Fibroblast of the conjunctiva (primary cell): ENCODE measurements around the gene ANKH.
"Not testable (repeated sequence)": the region's sequence is repeated elsewhere in the genome, so short reads cannot be mapped to it uniquely, and the experiment has no call there.

Source experiments
- DNase-seq: peaks from one replicate; pipeline ENCODE4 v3.0.0-alpha.2; 2010; ENCODE audit warnings: low read depth

Gene ANKH

DNA sequence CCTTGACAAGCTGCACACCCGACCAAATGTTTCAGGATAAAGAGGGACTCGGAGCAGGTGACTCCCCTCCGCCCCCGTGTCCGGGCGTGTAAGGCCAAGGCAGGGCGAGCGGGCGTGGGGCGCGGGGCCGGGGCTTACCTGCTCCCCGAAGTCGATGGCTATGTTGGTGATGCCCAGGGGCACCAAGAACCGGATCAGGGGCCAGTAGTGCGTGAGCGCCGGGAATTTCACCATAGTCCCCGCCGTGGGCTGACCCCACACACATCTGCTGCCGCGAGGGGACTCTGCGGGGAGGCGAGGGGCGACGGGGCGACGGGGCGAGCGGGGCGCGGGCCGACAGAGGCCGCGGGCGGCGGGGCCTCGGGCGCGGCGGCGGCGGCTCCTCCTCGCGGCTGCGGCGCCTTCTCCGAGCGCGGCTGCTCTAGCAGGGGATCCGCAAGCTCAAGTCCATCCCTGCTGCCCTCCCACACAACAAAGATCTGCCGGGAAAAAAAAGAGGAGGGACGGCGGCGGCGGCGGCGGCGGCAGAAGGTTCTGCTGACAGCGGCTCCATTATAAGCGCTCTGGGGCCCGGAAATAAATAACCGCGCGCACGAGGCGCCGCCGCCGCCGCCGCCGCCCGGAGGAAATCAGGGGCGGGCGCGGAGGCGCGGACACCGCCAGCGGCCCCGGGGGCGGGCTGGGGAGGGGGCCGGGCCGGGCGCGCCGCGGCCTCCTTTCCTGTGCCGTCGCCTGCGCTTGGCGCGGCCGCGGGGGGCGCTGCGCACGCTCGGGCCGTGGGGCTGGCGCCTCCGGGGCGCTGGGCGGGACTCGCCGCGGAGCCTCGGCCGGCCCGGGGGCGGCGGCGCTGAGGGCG, at the start of gene ANKH:
TSS of gene ANKH (minus strand) at position 565 of the 856 bp plus-strand sequence. CDS start at position 234, 331 bp downstream.
- DNase-seq = peak; percentile 48

DNA sequence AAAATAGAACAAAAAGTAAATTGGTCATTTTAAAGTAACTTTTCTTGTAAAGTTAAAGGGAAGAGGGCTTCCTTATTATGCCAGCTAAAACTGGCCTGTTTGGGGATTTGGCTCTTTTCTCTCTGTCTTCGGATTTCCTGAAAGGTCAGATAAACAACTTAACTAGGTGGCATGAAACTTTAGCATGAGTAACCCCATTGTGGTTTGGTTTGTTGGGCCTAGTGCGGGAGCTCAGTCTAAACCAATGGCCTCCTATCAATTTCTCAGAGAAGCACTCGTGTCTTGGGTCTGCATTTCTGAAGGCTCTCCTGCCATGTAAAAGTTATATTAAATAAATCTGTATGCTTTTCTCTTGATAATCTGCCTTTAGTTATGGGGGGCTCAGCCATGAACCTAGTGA, 48.5 kb upstream of the ANKH start:
- DNase-seq = no peak

DNA sequence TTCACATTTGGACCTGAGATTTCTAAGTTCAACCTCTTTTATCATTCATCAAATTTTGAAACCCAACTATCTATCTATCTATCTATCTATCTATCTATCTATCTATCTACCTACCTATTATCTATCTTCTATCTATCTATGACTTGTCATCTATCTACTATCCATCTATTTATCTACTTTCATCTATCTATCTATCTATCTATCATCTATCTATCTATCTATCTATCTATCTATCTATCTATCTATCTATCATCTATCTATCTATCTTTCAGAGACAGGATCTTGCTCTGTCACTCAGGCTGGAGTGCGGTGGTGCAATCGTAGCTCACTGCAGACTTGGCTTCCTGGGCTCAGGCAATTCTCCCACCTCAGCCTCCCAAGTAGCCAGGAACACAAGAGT, 47.5 kb upstream of the ANKH start:
- DNase-seq = not testable (repeated sequence)

DNA sequence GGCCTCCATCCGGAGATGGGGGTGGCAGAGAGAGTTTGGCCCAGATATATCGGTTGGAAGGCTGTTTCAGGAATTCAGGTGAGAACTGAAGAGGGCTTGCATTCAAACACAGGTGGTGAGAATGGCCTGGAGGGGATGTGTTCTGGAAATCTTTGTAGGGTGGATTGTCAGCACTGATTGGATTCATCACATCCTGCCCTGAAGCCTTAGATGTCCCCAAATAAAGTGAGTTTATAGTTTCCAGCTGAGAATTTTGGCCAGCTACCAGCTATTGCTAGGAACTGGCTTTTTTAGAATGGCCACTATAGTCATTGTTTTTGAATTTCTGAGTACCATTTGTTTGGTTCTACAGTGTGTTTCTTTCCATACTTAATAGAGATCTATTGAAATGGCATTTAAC, 46.1 kb upstream of the ANKH start:
- peak; percentile 40 for DNase-seq

DNA sequence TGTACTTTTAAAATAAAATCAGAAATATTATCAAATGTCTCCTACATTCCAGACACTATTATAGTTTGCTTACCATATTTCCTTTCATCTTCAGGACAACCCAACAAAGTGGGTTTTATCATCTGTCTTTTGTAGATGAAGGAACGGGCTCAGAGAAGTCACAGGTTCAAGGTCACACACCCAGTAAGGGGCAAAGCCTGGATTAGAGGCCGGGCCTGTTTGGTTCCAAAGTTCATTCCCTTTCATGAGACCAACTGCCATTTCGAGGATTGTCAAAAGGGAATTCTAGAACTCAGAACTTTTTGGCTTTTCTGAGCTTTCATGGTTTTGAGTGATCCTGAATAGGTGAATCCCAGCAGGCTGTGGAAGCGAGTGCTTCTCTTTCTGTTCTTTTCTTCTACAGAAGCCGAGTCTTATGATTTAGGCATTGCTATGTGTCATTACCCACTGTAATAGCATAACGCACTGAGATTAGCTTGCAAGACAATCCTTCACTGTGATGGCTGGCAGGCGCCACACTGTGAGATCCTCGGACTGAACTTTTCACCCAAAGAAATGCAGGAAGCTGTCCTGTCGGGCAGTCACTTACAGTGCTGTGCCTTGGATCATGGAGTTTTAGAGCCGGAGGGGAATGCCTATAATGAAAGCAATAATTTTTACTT, 43.8 kb upstream of the ANKH start:
- no peak for DNase-seq

DNA sequence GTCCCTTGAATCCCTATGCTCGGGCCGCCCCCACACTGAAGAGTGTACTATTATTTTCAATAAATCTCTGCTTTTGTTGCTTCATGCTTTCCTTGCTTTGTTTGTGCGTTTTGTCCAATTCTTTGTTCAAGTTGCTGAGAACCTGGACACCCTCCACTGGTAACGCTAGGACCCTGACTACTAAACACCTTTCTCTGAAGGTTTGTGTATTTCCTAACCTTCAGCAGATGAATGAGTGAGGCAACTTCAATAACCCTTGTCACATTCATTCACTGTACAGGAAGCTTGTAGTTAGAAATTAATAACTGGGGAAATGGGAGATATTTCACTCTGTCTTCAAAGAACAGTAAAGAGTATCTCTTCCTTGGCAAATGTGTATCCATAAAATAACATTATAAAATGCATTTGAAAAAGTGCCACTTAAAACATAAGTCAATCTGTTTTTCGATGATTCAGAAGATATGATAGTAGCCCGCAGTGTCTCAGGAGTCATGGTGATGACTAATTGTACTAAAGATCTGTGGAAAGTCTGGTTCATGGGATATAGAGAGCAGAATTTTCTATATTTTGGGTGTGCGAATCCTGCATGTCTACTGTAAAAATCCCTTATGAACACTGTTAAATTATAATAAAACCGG, 43.2 kb upstream of the ANKH start:
- DNase-seq = peak; percentile 41

DNA sequence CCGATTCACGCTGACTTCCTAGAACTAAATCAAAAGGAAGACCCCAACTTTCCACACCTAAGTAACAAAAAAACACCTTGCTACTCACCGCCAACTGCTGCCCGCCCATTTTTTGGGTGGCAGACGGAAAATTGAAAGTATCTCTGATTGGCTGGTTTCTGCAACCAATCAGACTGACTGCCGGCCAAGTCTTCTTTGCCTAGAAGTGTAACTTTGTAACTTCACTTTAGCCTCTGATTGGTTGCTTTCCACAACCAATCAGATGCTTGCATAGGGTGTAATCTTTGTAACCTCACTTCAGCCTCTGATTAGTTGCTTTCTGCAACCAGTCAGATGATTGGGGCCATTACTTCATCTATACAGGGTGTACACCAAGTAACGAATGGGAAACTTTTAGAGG, 42.6 kb upstream of the ANKH start:
- no peak for DNase-seq

DNA sequence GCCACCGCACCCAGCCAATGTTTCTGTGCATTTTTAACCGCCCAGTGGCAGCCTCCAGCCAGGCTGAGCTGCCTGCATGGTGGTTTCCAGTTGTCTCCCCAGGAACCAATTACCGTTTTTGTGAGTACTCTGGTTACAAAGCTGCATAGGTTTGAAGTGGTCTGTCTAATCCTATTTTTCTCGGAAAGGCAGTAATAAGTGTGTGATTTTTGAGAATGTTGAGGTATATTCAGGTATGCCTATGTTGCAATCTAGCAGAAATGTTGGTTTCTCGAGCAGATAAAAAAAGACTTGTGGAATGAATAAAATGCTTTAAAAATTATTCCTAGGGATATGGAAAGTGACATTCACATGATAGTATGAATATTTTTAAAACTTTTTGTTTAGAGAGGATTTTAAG, 41.5 kb upstream of the ANKH start:
- DNase-seq = no peak

DNA sequence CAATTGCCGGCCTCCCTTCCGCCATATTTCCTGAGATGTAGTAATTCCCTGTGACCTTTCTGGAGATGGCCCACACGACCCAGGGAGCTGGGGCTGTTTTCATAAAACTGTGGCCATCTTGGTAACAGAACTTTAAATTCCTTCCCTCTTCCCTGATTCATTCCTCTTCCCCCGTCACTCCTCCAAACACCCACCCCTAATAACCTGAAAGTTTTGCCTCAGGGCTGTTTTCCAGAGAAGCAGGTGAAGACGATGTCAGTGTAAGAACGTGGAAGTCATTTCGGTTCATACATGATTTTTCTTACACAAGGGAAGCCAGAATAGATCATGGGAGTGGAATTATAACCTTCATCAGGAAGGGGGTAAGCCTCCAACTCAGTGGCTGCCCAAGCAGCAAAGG, 40.6 kb upstream of the ANKH start:
- DNase-seq = no peak

DNA sequence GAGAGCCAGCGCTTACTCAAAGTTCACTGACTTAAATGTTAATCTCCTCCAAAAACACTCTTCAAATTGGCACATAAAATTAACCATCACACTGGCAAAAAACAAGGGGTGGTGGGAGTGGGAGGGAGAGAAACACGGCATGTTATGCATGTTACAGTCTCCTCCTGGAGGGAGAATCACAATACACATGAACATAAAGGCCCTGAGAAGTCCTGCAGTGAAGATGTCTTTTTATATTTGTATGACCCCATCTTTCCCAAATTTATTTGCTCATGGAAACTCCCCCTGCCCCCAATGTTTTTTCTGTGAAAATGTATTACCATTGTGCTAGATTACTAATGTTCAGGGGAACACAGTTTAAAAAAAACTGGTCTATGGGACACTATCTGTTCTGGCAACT, 37.8 kb upstream of the ANKH start:
- DNase-seq = no peak

DNA sequence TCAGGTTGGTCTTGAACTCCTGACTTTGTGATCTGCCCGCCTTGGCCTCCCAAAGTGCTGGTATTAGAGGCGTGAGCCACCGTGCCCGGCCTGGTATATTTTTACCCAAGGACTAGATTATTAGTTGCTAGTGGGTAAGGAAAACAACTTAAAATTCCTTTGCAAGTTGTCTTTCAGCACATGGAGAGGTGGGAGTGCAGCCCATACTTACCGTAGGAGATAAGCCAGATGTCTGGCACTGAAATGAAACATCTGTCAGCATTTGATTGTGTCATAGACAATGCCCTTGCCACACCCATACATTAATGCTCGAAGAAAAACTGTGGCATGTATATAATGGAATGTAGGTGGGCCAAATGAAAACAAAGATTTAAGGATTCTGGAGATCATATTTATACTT, 36.6 kb upstream of the ANKH start:
- DNase-seq = no peak

DNA sequence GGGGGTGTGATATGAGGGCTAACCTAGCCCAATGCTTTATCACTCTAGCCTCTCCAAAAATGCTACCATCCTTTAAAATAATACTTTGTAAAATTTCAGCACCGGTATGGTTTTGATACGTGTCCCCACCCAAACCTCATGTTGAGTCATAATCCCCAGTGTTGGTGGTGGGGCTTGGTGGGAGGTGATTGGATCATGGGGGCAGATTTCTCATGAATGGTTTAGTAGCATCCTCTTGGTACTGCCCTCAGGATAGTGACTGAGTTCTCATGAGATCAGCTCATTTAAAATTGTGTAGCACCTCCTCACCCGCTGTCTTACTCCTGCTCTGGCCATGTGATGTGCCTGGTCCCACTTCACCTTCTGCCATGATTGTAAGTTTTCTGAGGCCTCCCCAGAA, 35.0 kb upstream of the ANKH start:
- no peak for DNase-seq

DNA sequence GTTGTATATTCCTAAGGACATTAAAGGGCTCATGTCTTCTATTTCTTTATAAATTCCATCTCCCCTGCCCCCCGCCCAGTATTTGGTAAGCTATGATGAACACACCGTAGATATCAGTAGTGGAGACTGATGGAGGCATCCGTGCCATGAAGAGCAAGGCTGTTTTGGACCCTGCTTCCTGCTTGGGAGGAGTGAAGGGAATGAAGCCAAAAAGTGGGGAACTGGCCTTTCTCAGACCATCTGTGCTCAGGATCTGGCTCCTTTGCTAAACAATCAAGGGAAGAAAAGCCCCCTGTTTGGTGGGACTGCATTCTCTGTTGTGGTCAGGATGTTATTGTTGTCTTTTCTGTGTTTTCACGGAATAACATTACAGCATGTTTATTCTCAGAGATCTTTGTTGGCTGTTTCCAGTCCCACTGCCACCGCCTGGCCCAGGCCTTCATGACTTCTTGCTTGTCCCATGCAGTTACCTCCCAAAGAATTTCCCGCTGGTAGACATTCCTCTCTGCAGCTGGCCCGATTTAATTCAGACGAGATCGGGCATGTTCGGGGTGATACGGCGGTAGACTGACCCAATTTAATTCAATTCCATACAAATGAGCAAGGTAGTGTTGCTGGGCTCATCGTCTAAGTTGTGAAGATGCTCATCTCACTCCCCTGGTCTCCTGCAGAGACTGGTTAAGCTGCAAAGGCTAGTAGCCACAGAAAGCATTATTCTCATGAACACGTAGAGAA, 31.4 kb upstream of the ANKH start:
- DNase-seq = no peak

DNA sequence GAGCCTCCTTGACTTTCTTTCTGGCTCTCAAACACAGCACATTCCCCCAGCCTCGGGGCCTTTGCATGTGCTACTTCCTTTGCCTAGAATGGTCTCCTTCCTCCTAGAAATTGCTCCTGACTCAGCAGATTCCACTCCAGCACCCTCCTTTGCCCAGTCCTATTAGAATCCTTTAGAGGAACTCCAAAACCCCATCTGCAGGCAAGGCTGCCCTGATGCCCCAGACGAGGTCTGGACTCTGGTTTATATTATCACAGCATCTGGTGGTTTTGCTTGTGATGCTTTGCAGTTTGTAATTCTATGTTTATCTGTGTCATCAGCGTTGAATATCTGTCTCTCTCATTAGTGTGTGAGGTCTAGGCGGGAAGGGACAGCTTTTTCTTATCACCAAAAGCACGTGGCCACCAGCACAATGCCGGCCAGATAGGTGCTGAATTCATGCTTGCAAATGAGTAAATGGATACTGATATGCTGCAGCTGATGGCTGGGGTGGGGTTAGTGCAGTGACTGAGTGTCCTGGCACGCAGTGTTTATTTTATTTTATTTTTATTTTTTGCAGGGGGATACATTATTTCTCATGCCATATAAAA, 30.0 kb upstream of the ANKH start:
- DNase-seq = no peak

DNA sequence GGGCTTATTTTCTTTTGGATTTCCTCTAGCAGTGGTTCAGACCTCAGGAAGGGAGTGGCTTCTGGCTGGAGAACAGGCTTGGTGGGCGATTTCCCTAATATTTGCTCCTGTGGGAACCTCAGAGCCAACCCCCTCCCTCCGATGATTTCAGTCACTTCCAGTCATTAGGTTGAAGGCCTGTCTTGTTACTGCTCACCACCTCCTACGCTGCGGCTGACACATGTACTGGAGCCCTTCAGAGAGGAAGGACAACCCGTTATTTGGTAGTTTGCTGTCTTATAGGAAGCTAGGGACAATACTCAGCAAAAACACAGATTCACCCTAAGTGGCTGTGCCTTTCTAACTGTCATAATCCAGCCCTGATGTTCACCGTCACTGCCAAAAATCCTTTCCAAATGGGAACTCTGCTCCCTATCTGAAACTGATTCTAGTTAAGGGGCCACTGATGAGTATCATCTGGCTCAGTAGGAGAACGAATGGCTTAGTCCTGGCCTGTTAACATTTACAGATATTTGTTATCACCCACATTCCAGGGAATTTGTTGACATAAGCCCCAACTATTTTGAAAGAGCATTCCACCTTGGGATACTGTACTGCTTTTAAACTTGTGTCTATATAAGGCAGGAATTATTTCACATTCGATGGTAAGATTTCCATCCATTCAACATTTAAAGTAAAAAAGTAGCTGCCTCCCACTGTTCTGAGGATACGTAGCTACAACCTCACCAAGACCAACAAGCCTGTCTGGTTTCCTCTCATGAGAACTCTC, 29.3 kb upstream of the ANKH start:
- DNase-seq = no peak

DNA sequence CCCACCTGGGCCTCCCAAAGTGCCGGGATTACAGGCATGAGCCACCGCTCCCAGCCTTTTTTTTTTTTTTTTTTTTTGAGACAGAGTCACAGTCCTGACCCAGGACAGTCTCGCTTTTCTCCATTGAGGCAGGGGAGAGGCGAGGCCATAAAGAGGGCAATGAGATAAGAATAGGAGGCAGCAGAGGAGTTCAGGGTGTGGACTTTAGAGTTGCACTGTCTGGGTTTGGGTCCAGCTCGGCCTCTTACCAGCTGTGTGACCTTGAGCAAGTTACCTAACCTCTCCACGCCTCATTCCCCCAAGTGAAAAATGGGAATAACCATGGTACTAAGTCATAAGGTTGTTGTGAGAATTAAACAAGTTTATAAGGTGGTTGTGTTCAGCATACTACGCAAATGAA, 24.6 kb upstream of the ANKH start:
- no peak for DNase-seq

DNA sequence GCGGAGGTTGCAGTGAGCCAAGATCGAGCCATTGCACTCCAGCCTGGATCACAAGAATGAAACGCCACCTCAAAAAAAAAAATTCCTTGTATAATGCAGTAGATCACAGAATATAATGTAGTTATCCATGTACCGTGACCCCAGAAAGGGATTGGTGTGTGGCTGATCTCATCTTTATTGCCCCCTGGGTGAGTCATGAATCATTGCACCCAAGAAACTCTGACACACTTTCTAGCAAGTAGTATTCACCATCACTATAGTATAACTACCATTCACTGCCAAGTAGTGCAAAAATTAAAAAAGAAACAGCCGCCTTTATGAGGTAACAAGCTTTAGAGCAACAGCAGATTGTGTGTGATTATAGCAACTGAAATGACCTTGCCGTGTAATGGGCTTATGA, 23.7 kb upstream of the ANKH start:
- DNase-seq = no peak

DNA sequence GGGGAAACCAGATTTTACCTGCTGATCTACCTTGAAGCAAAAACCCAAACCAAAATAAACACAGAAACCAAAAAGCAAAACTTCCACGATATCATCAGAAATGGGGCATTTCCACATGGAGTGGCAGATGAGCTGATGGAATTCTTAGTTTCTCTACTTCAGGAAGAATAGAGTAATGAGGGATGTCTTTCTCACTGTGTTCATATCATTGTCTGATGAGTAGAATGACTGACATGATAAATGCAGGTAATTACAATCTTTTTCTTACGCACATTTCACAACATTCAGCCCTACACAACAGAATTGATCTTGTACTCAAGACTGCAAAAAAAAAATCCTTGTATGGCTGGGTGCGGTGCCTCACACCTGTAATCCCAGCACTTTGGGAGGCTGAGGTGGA, 23.2 kb upstream of the ANKH start:
- no peak for DNase-seq

DNA sequence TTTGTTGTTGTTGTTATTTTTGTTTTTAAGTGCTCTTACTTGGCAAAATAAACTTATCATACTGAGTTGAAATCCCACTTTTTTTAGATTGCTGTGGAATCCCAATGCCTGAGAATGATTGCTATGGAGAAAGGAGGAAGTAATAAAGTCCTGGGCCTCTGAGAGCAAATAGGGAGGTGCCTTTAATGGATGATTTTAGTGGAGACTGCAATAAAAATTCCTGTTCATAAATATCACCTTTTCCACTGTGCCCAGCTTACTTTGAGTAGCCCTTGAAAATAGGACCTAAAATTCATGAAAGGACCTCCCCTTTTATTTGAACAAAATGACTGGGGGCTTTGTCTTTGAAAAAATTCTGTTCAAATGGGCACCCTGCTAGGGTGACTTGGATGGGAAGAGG, 21.8 kb upstream of the ANKH start:
- no peak for DNase-seq

DNA sequence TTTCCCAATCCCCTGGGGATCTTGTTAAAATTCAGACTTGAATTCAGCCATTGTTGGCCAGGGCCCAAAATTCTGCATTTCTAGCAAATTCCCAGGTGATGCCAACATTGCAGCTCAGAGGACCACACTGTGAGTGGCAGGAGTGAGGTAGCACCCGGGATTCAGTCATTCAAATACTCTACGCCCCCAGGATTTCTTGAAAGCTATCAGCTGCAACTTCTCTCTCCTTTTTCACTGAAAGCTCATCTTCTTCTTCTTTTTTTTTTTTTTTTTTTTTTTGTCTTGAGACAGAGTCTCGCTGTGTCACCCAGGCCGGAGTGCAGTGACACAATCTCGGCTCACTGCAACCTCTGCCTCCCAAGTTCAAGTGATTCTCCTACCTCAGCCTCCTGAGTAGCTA, 19.3 kb upstream of the ANKH start:
- DNase-seq = no peak

DNA sequence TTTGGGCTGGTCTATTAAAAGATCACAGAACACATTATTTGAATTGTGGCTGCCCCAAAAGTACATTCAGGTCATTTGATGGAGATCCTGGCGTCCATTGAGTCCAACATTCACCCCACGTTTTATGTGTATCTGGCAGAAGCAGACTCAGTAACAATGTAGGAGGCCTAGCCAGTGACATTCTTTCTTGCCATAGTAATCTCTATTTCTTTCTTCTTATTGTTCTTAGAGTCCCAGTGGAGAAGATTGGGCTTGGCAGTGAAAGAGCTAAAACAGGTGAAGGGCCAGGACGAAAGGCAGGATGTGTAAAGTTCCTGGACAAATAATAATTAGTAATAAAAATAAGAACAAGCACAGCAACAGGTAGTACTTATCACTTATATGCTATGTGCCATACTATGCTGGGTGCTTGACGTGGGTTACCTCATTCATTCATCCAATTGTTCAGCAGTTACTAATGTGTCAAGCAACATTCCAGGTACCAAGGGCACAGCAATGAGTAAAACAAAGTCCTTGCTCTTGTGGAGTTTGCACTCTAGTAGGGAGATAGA, 12.6 kb upstream of the ANKH start:
- no peak for DNase-seq
